K562 (cell line): Measurements from ENCODE around the gene C11orf65. TPM values are rescaled to one million over a fixed set of nuclear protein-coding genes. Genes with fewer than 3 reads are reported as not detected.

Source experiments
- ATAC-seq: fragments of 200-7000 bp; cut with Tn5 transposase; 3 replicates; pipeline ENCODE4 v1.9.1; 2020; ENCODE audit warnings: moderate library complexity
- BruUV-seq: library from RNA; stranded (reverse); fragments of 400-500 nt; replicated peaks from 2 replicates; lab custom pipeline; 2021; lab: Mats Ljungman, UMichigan
- CTCF ChIA-PET: fragments of 300-600 bp; formaldehyde crosslinking; extraction: SDS; loops from one replicate; lab custom pipeline; 2021; ENCODE audit warnings: low intra/inter-chr PET ratio; lab: Yijun Ruan, JAX
- POLR2A ChIA-PET: fragments of 300-600, 350-650 bp; sonication (Branson Sonifier 250); formaldehyde crosslinking; extraction: SDS; loops from one replicate; lab custom pipeline; 2021; ENCODE audit warnings: antibody characterized with exemption, inconsistent platforms; lab: Yijun Ruan, JAX
- DNase-seq, 4 experiments: peaks; one replicate each; pipeline versions ENCODE4 v3.0.0 to v3.0.0-alpha.2; 2011 to 2018; ENCODE audit warnings: low spot score in 3 of 4, mixed read lengths in 3 of 4; ENCODE audit errors: extremely low read depth in 1 of 4
- FAIRE-seq: peaks from 2 replicates; lab custom pipeline; 2011; peaks lifted over from hg19 to GRCh38; lab: Jason Lieb, UNC
- H2AFZ ChIP-seq: 2 replicates; pipeline ENCODE4 v1.6.0; 2011; ENCODE audit warnings: low read depth, low read length, control low read depth, inconsistent platforms
- H3K27ac ChIP-seq: fragments of 200-600 bp; 3 replicates; pipeline ENCODE4 v1.8.0; 2011; ENCODE audit warnings: low read depth, mild to moderate bottlenecking, control low read depth, inconsistent platforms, low read length, moderate library complexity, mixed read lengths; ENCODE audit errors: extremely low read depth
- H3K27me3 ChIP-seq, 2 experiments: fragments of 300-600 bp in 1 of 2; 2 replicates in 1 of 2; 3 replicates in 1 of 2; pipeline versions ENCODE4 v1.6.0 to v1.8.0; 2011; ENCODE audit warnings: inconsistent platforms in 2 of 2, low read length in 2 of 2, mild to moderate bottlenecking in 1 of 2, mixed read lengths in 1 of 2, moderate library complexity in 1 of 2; ENCODE audit not compliant: control insufficient read depth in 2 of 2, insufficient read depth in 2 of 2
- H3K36me3 ChIP-seq: fragments of 300-600 bp; 3 replicates; pipeline ENCODE4 v1.8.0; 2011; ENCODE audit warnings: mild to moderate bottlenecking, low read length, inconsistent platforms; ENCODE audit not compliant: control insufficient read depth, insufficient read depth
- H3K4me1 ChIP-seq, 2 experiments: fragments of 200-600 bp in 1 of 2; replicated peaks in 1 of 2; 2 replicates in 1 of 2; 3 replicates in 1 of 2; pipeline versions ENCODE4 v1.5.1 to v1.8.0; 2011; ENCODE audit warnings: inconsistent platforms in 2 of 2, low read length in 2 of 2, mild to moderate bottlenecking in 1 of 2, mixed read lengths in 1 of 2, moderate library complexity in 1 of 2; ENCODE audit not compliant: control insufficient read depth in 2 of 2, insufficient read depth in 2 of 2
- H3K4me2 ChIP-seq: 2 replicates; pipeline ENCODE4 v1.6.1; 2011; ENCODE audit warnings: low read length, control low read depth, inconsistent platforms, mixed read lengths; ENCODE audit not compliant: insufficient read depth
- H3K4me3 ChIP-seq: fragments of 200-600 bp; sonication (generic), shearing (Covaris generic); 2 replicates; pipeline ENCODE4 v1.5.1; 2016; ENCODE audit warnings: control low read depth, inconsistent platforms
- H3K79me2 ChIP-seq: fragments of 200-600 bp; 3 replicates; pipeline ENCODE4 v1.8.0; 2011; ENCODE audit warnings: low read length, inconsistent platforms; ENCODE audit not compliant: control insufficient read depth, insufficient read depth
- H3K9ac ChIP-seq, 2 experiments: 2 replicates each; pipeline versions ENCODE4 v1.6.0 to v1.6.1; 2011; ENCODE audit warnings: low read depth in 2 of 2, low read length in 2 of 2, control low read depth in 1 of 2, inconsistent platforms in 1 of 2, mild to moderate bottlenecking in 1 of 2, mixed read lengths in 1 of 2; ENCODE audit not compliant: insufficient read depth in 1 of 2
- H3K9me1 ChIP-seq: one replicate; pipeline ENCODE4 v1.6.0; 2011; ENCODE audit warnings: inconsistent platforms, mild to moderate bottlenecking, low read length, moderate library complexity; ENCODE audit not compliant: control insufficient read depth, insufficient read depth
- H3K9me3 ChIP-seq: replicated peaks from 2 replicates; pipeline ENCODE4 v1.5.1; 2011; ENCODE audit warnings: low read depth, low read length, inconsistent platforms; ENCODE audit not compliant: control insufficient read depth, insufficient read depth
- H4K20me1 ChIP-seq: replicated peaks from 2 replicates; pipeline ENCODE4 v1.6.1; 2011; ENCODE audit warnings: low read length, inconsistent platforms, mixed read lengths; ENCODE audit not compliant: control insufficient read depth, insufficient read depth
- CHCHD3 ChIP-seq: fragments of 250-450 bp; sonication (Bioruptor Pico); IDR thresholded peaks from 2 replicates; pipeline ENCODE4 v2.1.2; 2022; ENCODE audit warnings: mild to moderate bottlenecking
- EGR1 ChIP-seq: fragments of 450-650 bp; conservative IDR thresholded peaks from 2 replicates; pipeline ENCODE4 v1.6.1; 2017; ENCODE audit warnings: mild to moderate bottlenecking
- ELF2 ChIP-seq: fragments of 250-450 bp; sonication (Bioruptor Pico); IDR thresholded peaks from 2 replicates; pipeline ENCODE4 v1.5.0; 2021; ENCODE audit warnings: mild to moderate bottlenecking
- FOXK2 ChIP-seq, 2 experiments: fragments of 450-650 bp; IDR thresholded peaks in 1 of 2; conservative IDR thresholded peaks in 1 of 2; 2 replicates each; pipeline ENCODE4 v1.6.1; 2016; ENCODE audit warnings: low read depth in 2 of 2, mild to moderate bottlenecking in 1 of 2
- L3MBTL2 ChIP-seq: fragments of 450-650 bp; IDR thresholded peaks from 2 replicates; pipeline ENCODE4 v1.6.1; 2016; ENCODE audit warnings: mild to moderate bottlenecking, moderate library complexity
- MECOM ChIP-seq: fragments of 250-450 bp; sonication (Bioruptor Pico); IDR thresholded peaks from 2 replicates; pipeline ENCODE4 v1.8.0; 2022; ENCODE audit warnings: inconsistent platforms
- NCOR1 ChIP-seq: fragments of 450-650 bp; IDR thresholded peaks from 2 replicates; pipeline ENCODE4 v1.6.1; 2016; ENCODE audit warnings: mild to moderate bottlenecking, moderate library complexity
- TCFL5 ChIP-seq: fragments of 250-450 bp; sonication (Bioruptor Pico); conservative IDR thresholded peaks from 2 replicates; pipeline ENCODE4 v1.6.1; 2021; ENCODE audit warnings: mild to moderate bottlenecking, moderate library complexity, matching md5 sums
- ZC3H8 ChIP-seq: fragments of 450-650 bp; IDR thresholded peaks from 2 replicates; pipeline ENCODE4 v1.6.1; 2017
- ZNF639 ChIP-seq, 2 experiments: fragments of 200-800 bp in 1 of 2; sonication (Bioruptor generic) in 1 of 2; sonication (generic) in 1 of 2; formaldehyde crosslinking in 1 of 2; IDR thresholded peaks in 1 of 2; conservative IDR thresholded peaks in 1 of 2; 2 replicates each; pipeline versions ENCODE4 v1.5.0 to v1.6.1; 2016 to 2020; ENCODE audit warnings: missing compliant biosample characterization in 1 of 2, missing genetic modification characterization in 1 of 2, missing genetic modification reagents in 1 of 2
- ZNF695 ChIP-seq: fragments of 450-650 bp; formaldehyde crosslinking; IDR thresholded peaks from 2 replicates; pipeline ENCODE4 v1.4.0; 2020; ENCODE audit warnings: mild to moderate bottlenecking, moderate library complexity
- WGBS: fragments of 100-300 bp; shearing (Covaris generic); methylation state at CpG from one replicate; pipeline ENCODE4 v1.1.6; 2016; ENCODE audit warnings: low coverage, mixed read lengths; ENCODE audit not compliant: insufficient coverage; ENCODE audit errors: missing lambda C conversion rate; 5-methylcytosine and 5-hydroxymethylcytosine counted together
- in situ Hi-C: fragments of 300-500 bp; cut with MboI; formaldehyde crosslinking; loops from 4 replicates; pipeline ENCODE4 v1.15.0; 2018; ENCODE audit warnings: inconsistent platforms, mixed read lengths
- intact Hi-C: fragments of 100-400 bp; cut with micrococcal nuclease; formaldehyde crosslinking; loops from 2 replicates; pipeline ENCODE4 v1.14.2; 2022
- polyA plus RNA-seq, 8 experiments: library from polyadenylated mRNA; depleted of rRNA in 4 of 8; stranded (reverse) in 5 of 8; unstranded in 3 of 8; fragments of >200 nt; fragmentation: Nextera tagmentation in 2 of 8; fragmentation: Illumina TruSeq in 1 of 8; extraction: Ambion mirVana in 2 of 8; extraction: Trizol in 1 of 8; gene quantifications; 2 replicates each; pipeline versions ENCODE4 v1.2.1 to v1.2.3, GENCODE V29; 2011 to 2014; ENCODE audit warnings: inconsistent platforms in 1 of 8, missing spikeins in 1 of 8
- total RNA-seq, 7 experiments: library from RNA; depleted of rRNA in 6 of 7; stranded (reverse); fragments of >200 nt in 6 of 7; fragmentation: Illumina TruSeq in 2 of 7; extraction: Trizol in 2 of 7; gene quantifications; 2 replicates each; pipeline versions ENCODE4 v1.2.1 to v1.2.3, GENCODE V29; 2011 to 2021; ENCODE audit warnings: low replicate concordance in 1 of 7
- TF ChIP-seq, protein P1 (sequence below): sonication (generic); formaldehyde crosslinking; IDR thresholded peaks from 2 replicates; pipeline ENCODE4 v1.8.0; 2022; ENCODE audit warnings: mild to moderate bottlenecking, low read depth, missing genetic modification reagents
- TF ChIP-seq, protein P2 (sequence below): fragments of 450-650 bp; IDR thresholded peaks from 2 replicates; pipeline ENCODE4 v1.6.1; 2016; ENCODE audit warnings: low read depth, mild to moderate bottlenecking, moderate library complexity

The C11orf65 gene
- total and polyA plus RNA-seq, 9 of the 15 experiments (the other 6 are each of a cell fraction or from before 2014, with no cell fraction given): 1.0 to 2.1 (median 1.2) TPM

GRCh38 chr11:108368134-108368533 lies 99.2 kb downstream of the C11orf65 start:
- FAIRE-seq (no peak), ATAC-seq (no peak), DNase-seq (no peak)
- CTCF ChIA-PET: no interaction called here
- 100% methylated on average over 1 of the region's 1 CpG for WGBS
- BruUV-seq: no TSS peak
- H3K9ac ChIP-seq: no peak overlapping the region
- in situ Hi-C loops: no loop called here
- H3K27me3 ChIP-seq: no peaks in the 10 kb centered on the region
- no peaks in the 10 kb centered on the region for H3K4me1 ChIP-seq
- POLR2A ChIA-PET: interaction anchor here (0.9 to 1.3 kb wide), 2 partner anchors 31 to 364 kb away, joined by 3 read pairs; no protein-coding TSS in a partner anchor
- TF ChIP-seq, protein P1, sequence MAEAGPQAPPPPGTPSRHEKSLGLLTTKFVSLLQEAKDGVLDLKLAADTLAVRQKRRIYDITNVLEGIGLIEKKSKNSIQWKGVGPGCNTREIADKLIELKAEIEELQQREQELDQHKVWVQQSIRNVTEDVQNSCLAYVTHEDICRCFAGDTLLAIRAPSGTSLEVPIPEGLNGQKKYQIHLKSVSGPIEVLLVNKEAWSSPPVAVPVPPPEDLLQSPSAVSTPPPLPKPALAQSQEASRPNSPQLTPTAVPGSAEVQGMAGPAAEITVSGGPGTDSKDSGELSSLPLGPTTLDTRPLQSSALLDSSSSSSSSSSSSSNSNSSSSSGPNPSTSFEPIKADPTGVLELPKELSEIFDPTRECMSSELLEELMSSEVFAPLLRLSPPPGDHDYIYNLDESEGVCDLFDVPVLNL: no peak
- TF ChIP-seq, protein P2, sequence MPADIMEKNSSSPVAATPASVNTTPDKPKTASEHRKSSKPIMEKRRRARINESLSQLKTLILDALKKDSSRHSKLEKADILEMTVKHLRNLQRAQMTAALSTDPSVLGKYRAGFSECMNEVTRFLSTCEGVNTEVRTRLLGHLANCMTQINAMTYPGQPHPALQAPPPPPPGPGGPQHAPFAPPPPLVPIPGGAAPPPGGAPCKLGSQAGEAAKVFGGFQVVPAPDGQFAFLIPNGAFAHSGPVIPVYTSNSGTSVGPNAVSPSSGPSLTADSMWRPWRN: no peak
- TF ChIP-seq ZNF695: no peak
- H3K4me3 ChIP-seq: no peak overlapping the region
- no peak overlapping the region for H3K27ac ChIP-seq
- no peak overlapping the region for H3K4me2 ChIP-seq
- no peak overlapping the region for H2AFZ ChIP-seq
- no peaks in the 10 kb centered on the region for H3K79me2 ChIP-seq
- H3K9me1 ChIP-seq: no peaks in the 10 kb centered on the region
- H3K9me3 ChIP-seq: no peaks in the 10 kb centered on the region
- H3K36me3 ChIP-seq: no peaks in the 10 kb centered on the region; the same call in 2 of the 3 replicates
- intact Hi-C loops: no loop called here
- H4K20me1 ChIP-seq: no peaks in the 10 kb centered on the region

GRCh38 chr11:108364159-108364558 lies 103.2 kb downstream of the C11orf65 start:
- in situ Hi-C loops: no loop called here
- TF ChIP-seq TCFL5 (no peak), FOXK2 (conservative IDR thresholded peaks at IDR 0.05 in 1 of 2, IDR thresholded peaks at IDR 0.05 in 1 of 2; ENCODE audit: low read depth in 2 of 2) (no peak), CHCHD3 (no peak), ELF2 (CRISPR knock-in tag) (no peak), L3MBTL2 (no peak), ZNF639 (CRISPR knock-in tag; conservative IDR thresholded peaks at IDR 0.05 in 1 of 2, IDR thresholded peaks at IDR 0.05 in 1 of 2) (no peak), EGR1 (no peak), MECOM (no peak), NCOR1 (no peak), ZC3H8 (no peak)
- TF ChIP-seq, protein P2: no peak

More at GRCh38 chr11:108364159-108364558, 103.2 kb downstream of the C11orf65 start:
- H3K27me3 ChIP-seq: no peaks in the 10 kb centered on the region
- FAIRE-seq (no peak), ATAC-seq (no peak), DNase-seq (no peak)
- H3K9me3 ChIP-seq: no peaks in the 10 kb centered on the region
- CTCF ChIA-PET: interaction anchor here (0.7 kb wide), 1 partner anchor 331 kb away, joined by 3 read pairs; no protein-coding TSS in a partner anchor
- BruUV-seq: no TSS peak
- H2AFZ ChIP-seq: no peak overlapping the region
- no peaks in the 10 kb centered on the region for H3K79me2 ChIP-seq
- H3K4me1 ChIP-seq: no peaks in the 10 kb centered on the region
- no peaks in the 10 kb centered on the region for H4K20me1 ChIP-seq
- H3K9me1 ChIP-seq: no peaks in the 10 kb centered on the region
- no peak overlapping the region for H3K4me3 ChIP-seq
- POLR2A ChIA-PET: no interaction called here
- WGBS: 31% methylated on average over 2 of the region's 2 CpGs
- no peak overlapping the region for H3K9ac ChIP-seq
- H3K4me2 ChIP-seq: no peak overlapping the region
- H3K27ac ChIP-seq: no peak overlapping the region
- intact Hi-C loops: no loop called here
- H3K36me3 ChIP-seq: no peaks in the 10 kb centered on the region; the same call in 2 of the 3 replicates
